BJ (cell line): ENCODE results near the gene DNAJC7. TPM values are rescaled to one million over a fixed set of nuclear protein-coding genes. Genes with fewer than 3 reads are reported as not detected.

Experiments
- CTCF ChIA-PET: fragments of 350-600 bp; formaldehyde crosslinking; extraction: SDS; loops from one replicate; lab custom pipeline; 2021; ENCODE audit warnings: antibody characterized with exemption, inconsistent platforms; lab: Yijun Ruan, JAX
- POLR2A ChIA-PET: fragments of 300-600 bp; sonication (Branson Sonifier 250); formaldehyde crosslinking; extraction: SDS; loops from one replicate; lab custom pipeline; 2021; ENCODE audit warnings: antibody characterized with exemption; lab: Charles Lee
- DNase-seq: peaks from one replicate; pipeline ENCODE4 v3.0.0-alpha.2; 2011; ENCODE audit warnings: low read depth
- H3K27me3 ChIP-seq: 2 replicates; pipeline ENCODE4 v1.6.0; 2011; ENCODE audit warnings: low read length; ENCODE audit not compliant: control insufficient read depth, insufficient read depth
- H3K36me3 ChIP-seq: 2 replicates; pipeline ENCODE4 v1.5.1; 2011; ENCODE audit warnings: low read length; ENCODE audit not compliant: control insufficient read depth, insufficient read depth
- H3K4me3 ChIP-seq: 2 replicates; pipeline ENCODE4 v1.5.1; 2011; ENCODE audit warnings: low read depth, mild to moderate bottlenecking, control low read depth, low read length
- polyA plus RNA-seq: library from polyadenylated mRNA; depleted of rRNA; stranded (reverse); fragments of >200 nt; gene quantifications from 2 replicates; pipeline ENCODE4 v1.2.3, GENCODE V29; 2011
- TF ChIP-seq, protein P1 (sequence below): IDR thresholded peaks from 2 replicates; pipeline ENCODE4 v1.5.1; 2011; ENCODE audit warnings: low read depth, mild to moderate bottlenecking, control low read depth, inconsistent platforms, low read length, moderate library complexity; ENCODE audit not compliant: insufficient read depth

The DNAJC7 gene
- polyA plus RNA-seq, 1 experiment, result 41.1 TPM

DNA sequence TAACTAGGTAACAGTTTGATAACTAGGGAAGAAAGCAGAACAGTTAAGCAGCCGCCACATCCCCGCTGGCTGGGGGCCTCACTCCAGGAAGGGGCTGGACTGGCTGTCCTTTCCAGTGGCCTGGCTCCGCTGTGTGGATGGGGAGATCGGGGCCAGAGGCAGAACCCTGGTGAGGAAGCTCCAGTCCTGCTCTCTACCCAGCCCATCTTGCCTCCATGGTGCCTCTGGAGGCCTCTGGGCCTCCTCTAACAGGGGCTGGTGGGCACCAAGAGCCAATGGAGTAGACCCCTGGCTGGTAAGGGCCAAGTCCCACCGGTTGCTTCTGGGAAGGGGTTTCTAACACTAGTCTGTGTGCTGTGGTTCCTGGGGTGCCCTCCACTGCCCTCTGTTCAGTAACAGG is 42.6 kb downstream of the DNAJC7 start:
- peaks cover 52% of the 10 kb centered on the region for H3K36me3 ChIP-seq
- ChIA-PET CTCF (no interaction called here), POLR2A (interaction anchor here (0.7 kb wide), 1 partner anchor 8 kb away, joined by 3 read pairs; no protein-coding TSS in a partner anchor)
- TF ChIP-seq, protein P1, sequence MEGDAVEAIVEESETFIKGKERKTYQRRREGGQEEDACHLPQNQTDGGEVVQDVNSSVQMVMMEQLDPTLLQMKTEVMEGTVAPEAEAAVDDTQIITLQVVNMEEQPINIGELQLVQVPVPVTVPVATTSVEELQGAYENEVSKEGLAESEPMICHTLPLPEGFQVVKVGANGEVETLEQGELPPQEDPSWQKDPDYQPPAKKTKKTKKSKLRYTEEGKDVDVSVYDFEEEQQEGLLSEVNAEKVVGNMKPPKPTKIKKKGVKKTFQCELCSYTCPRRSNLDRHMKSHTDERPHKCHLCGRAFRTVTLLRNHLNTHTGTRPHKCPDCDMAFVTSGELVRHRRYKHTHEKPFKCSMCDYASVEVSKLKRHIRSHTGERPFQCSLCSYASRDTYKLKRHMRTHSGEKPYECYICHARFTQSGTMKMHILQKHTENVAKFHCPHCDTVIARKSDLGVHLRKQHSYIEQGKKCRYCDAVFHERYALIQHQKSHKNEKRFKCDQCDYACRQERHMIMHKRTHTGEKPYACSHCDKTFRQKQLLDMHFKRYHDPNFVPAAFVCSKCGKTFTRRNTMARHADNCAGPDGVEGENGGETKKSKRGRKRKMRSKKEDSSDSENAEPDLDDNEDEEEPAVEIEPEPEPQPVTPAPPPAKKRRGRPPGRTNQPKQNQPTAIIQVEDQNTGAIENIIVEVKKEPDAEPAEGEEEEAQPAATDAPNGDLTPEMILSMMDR, result no peak
- H3K27me3 ChIP-seq, result no peaks in the 10 kb centered on the region
- H3K4me3 ChIP-seq, result no peak overlapping the region
- no peak for DNase-seq

DNA sequence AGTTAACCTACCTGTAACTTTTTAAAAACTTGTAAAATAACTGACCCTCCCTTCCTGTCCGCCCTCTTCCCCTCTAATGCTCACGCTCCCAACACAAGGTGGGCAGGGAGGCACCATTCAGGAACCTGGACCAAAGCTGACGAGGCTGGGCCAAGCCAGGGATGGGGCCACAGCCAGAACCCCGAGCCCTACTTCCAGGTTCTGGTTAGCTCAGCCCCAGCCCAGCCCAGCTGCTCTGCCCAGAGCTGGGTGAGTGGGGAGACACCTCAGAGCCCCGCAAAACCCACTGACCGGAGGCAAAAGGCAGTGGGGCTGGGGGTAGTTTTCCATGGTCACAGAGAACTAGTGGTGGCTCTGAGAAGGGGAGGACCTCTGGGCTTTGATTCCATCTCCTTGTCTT is 43.2 kb downstream of the DNAJC7 start:
- POLR2A ChIA-PET, result interaction anchor here (0.7 kb wide), 1 partner anchor 8 kb away, joined by 3 read pairs; no protein-coding TSS in a partner anchor

DNA sequence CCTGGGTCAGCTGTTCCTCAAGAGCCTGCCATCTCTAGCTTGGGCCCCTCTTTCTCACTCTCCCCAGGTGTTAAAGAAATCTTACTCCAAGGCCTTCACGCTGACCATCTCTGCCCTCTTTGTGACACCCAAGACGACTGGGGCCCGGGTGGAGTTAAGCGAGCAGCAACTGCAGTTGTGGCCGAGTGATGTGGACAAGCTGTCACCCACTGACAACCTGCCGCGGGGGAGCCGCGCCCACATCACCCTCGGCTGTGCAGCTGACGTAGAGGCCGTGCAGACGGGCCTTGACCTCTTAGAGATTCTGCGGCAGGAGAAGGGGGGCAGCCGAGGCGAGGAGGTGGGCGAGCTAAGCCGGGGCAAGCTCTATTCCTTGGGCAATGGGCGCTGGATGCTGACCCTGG is 43.8 kb downstream of the DNAJC7 start:
- no peak for DNase-seq
- no peaks in the 10 kb centered on the region for H3K27me3 ChIP-seq
- no peak overlapping the region for H3K4me3 ChIP-seq
- POLR2A ChIA-PET, result no interaction called here
- CTCF ChIA-PET, result interaction anchor here (0.6 to 0.9 kb wide), 2 partner anchors 14 to 47 kb away, joined by 3 read pairs; partner anchors contain the start of gene NKIRAS2
- TF ChIP-seq, protein P1, result no peak
- peaks cover 58% of the 10 kb centered on the region for H3K36me3 ChIP-seq

More for the DNA sequence above, 43.2 kb downstream of the DNAJC7 start:
- CTCF ChIA-PET, result no interaction called here
- Histone ChIP-seq H3K27me3 (no peaks in the 10 kb centered on the region), H3K36me3 (peaks cover 54% of the 10 kb centered on the region), H3K4me3 (no peak overlapping the region)
- TF ChIP-seq, protein P1, result no peak
- DNase-seq, result no peak

DNA sequence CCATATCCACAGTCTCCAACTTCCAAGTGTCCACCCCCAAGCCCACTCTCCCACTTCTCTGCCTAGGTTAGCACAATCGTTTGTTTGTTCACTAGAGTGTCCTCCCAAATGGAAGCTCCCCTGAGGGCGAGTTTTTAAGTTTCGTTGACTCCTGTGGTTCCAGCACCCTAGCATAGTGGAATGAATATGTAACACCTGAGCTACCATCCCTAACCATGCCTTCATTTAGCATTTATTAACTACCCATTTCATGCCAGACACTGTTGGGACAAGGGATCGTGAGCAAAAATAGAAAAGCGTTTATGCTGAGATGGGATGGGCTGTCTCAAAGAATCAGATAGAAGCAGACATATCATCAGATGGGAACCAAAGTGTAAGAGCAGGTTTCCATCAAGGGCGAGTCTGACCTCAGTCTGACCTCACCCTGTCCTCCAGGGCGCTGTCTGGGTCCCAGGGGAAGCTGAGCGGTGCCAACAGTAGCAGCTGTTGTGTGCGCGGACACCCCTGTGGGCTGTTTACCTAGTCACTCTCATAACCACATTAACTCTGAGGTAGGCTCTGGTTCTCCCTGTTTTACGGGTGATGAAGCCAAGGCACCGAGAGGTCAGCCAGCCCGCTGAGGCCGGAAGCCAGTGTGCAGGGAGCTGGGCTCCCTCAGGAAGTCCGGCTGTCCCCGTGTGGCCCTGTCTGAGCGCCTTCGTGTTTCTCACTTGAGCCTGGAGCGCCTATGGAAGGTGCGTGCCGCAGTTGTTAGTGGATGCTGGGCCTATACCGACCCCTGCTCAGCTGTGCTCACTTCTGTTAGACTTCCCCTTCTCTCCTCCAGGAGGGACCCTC is 44.5 kb downstream of the DNAJC7 start:
- H3K36me3 ChIP-seq, result peaks cover 56% of the 10 kb centered on the region
- CTCF ChIA-PET, result interaction anchor here (0.5 to 0.9 kb wide), 4 partner anchors 8 to 558 kb away, joined by 3 read pairs; partner anchors contain the start of gene NKIRAS2
- H3K27me3 ChIP-seq, result no peaks in the 10 kb centered on the region
- no peak overlapping the region for H3K4me3 ChIP-seq
- POLR2A ChIA-PET, result no interaction called here
- TF ChIP-seq, protein P1, result no peak
- DNase-seq, result no peak

DNA sequence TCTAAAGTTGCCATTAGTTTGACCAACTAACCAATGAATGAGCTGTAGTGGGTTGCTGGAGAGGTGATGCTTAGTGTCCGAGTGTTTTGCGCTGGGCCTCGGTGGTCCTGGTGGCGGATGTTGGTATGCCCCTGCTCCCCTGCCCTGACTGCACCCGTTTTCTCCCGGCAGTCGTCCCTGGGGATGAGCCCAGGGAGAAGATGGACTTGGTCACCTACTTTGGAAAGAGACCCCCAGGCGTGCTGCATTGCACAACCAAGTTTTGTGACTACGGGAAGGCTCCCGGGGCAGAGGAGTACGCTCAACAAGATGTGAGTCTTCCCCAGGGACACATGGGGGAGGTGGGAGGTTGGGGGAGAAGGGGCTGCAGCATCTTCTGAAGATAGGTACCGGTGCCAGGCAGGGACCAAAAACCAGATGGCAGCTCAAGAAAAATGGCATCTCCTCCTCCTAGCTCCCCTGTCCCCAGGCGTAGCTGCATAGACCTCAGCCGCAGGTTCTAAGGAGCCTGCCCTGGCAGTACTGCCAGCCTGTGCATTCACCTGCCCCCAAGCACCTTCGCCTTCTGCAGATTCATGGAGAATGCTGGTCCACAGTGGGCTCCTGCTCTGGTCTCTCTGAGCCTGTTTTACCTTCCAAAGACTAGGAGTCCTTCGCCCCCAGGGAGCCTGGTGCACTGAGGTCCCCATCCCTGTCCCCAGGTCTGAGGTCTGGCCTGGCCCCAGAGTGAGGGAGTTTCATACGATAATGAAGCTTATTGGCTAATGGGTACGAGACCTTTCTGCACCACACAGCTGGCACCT is 45.3 kb downstream of the DNAJC7 start:
- DNase-seq, result no peak
- POLR2A ChIA-PET, result no interaction called here
- H3K4me3 ChIP-seq, result no peak overlapping the region
- no peaks in the 10 kb centered on the region for H3K27me3 ChIP-seq
- CTCF ChIA-PET, result no interaction called here
- H3K36me3 ChIP-seq, result peaks cover 52% of the 10 kb centered on the region
- TF ChIP-seq, protein P1, result no peak
